Osteocyte (in vitro differentiated cells): Measurements from ENCODE around the gene OPN4. TPM values are rescaled to one million over a fixed set of nuclear protein-coding genes. Genes with fewer than 3 reads are reported as not detected.
A peak's percentile ranks its signal among the peaks of the same experiment; 100 is the strongest.

Experiments used
- DNase-seq: peaks from one replicate; pipeline ENCODE4 v3.0.0; 2021; ENCODE audit warnings: mixed read lengths; ENCODE audit not compliant: unreplicated experiment; ENCODE audit errors: extremely low spot score
- H3K27ac Mint-ChIP-seq: one replicate; pipeline ENCODE4 v1.8.0; 2021; ENCODE audit warnings: mild to moderate bottlenecking, mixed read lengths; ENCODE audit not compliant: unreplicated experiment
- H3K27me3 Mint-ChIP-seq: one replicate; pipeline ENCODE4 v1.8.0; 2021; ENCODE audit warnings: mixed read lengths; ENCODE audit not compliant: unreplicated experiment
- H3K36me3 Mint-ChIP-seq: one replicate; pipeline ENCODE4 v1.8.0; 2021; ENCODE audit warnings: mixed read lengths; ENCODE audit not compliant: unreplicated experiment
- H3K4me1 Mint-ChIP-seq: one replicate; pipeline ENCODE4 v1.8.0; 2021; ENCODE audit warnings: mixed read lengths; ENCODE audit not compliant: unreplicated experiment
- H3K4me3 Mint-ChIP-seq: one replicate; pipeline ENCODE4 v1.8.0; 2021; ENCODE audit warnings: mild to moderate bottlenecking, moderate library complexity, mixed read lengths; ENCODE audit not compliant: unreplicated experiment
- H3K9me3 Mint-ChIP-seq: one replicate; pipeline ENCODE4 v1.8.0; 2021; ENCODE audit warnings: mixed read lengths; ENCODE audit not compliant: unreplicated experiment
- CTCF ChIP-seq: fragments of 200-600 bp; sonication (generic); IDR thresholded peaks from 2 replicates; pipeline ENCODE4 v1.5.0; 2021; ENCODE audit warnings: antibody characterized with exemption, mild to moderate bottlenecking, moderate library complexity
- total RNA-seq: library from RNA; stranded (reverse); gene quantifications from 2 replicates; pipeline ENCODE4 v1.2.1, GENCODE V29; 2021

OPN4 gene
- total RNA-seq, 1 donor from 2014 or later: not detected

DNA sequence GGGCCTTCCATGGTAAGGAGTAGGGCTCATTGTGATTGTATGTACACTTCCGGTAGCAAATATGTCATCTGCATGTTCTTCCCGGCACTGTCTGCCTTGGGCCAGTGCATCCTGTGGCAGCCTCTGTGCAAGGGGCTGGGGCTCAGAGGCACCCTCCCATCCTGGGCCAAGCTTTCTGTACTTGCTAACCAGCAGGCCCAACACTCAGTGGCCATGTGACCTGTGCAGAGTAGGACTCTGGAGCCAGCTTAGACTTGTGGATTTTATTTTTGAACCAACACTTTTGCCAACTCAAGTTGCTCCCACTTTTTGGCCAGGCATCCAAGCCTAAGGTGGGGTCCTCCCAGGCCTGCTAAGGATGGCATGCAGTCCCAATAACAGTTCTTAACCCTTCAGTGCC is 38.9 kb downstream of the OPN4 start:
- H3K36me3 Mint-ChIP-seq: no peaks in the 10 kb centered on the region
- no peak for TF ChIP-seq CTCF
- no peak for DNase-seq

DNA sequence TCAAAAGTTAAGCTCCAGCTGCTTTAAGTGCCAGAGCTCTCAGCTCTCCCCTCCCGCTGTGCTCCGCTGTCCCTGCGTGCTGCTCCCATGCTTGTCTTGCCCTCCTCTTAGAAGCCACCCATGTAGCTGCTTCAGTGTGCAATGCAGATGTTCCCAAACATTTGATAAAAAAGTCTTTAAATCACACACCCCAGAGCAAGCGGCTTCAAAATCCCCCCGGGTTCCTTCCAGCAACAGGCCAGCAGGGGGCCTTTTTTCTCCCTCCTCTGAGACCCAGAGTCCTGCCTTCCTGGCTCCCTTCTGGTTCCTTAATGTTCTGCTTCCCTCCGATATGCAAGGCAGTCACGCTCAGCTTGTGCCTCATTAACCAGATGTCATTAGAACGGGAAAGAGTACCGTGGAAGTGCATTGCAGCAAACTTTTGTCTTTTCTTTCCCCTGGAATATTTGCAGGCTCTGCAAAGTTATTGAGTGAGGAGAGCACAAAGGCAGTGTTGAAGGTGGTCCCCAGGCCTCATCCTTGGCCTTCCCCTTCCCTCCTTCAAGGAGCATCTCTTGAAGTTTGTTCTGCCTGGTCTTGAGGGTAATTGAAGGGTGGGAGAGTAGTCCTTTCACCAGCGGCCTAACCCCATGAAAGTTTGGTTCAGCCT is 39.5 kb downstream of the OPN4 start:
- Mint-ChIP-seq H3K4me1 (peaks cover 40% of the 10 kb centered on the region), H3K27ac (peak overlapping the region; percentile 52), H3K9me3 (no peaks in the 10 kb centered on the region), H3K4me3 (peak overlapping the region; percentile 60), H3K27me3 (peaks cover 4% of the 10 kb centered on the region), H3K36me3 (no peaks in the 10 kb centered on the region)
- no peak for DNase-seq
- peak; percentile 71 for TF ChIP-seq CTCF

More for the DNA sequence above, 38.9 kb downstream of the OPN4 start:
- no peak overlapping the region for H3K4me3 Mint-ChIP-seq
- H3K27ac Mint-ChIP-seq: peak overlapping the region; percentile 52
- no peaks in the 10 kb centered on the region for H3K9me3 Mint-ChIP-seq
- peaks cover 45% of the 10 kb centered on the region for H3K4me1 Mint-ChIP-seq
- peaks cover 4% of the 10 kb centered on the region for H3K27me3 Mint-ChIP-seq

GRCh38 chr10:86698207-86698940 is 44.0 kb downstream of the OPN4 start:
- DNase-seq: no peak
- H3K36me3 Mint-ChIP-seq: no peaks in the 10 kb centered on the region
- H3K27ac Mint-ChIP-seq: no peak overlapping the region

DNA sequence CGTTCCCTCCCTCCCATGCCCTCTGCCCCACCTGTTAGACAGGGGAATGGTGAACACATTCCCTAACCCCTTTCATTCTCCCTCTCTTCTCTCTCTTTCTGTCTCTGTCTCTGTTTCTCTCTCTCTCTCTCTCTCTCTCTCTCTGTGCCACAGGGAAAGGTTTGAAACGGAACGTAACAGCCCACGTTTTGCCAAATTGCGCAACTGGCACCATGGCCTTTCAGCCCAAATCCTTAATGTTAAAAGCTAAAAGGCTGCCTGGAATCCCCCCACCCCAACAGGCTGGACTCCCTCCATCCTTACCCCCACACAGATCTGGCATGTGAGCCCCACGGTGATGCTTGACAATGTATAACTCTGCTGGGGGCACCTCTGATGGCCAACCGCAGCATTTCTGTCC is 44.8 kb downstream of the OPN4 start:
- peaks cover 7% of the 10 kb centered on the region for H3K4me1 Mint-ChIP-seq
- no peak for DNase-seq
- H3K27ac Mint-ChIP-seq: no peak overlapping the region
- H3K9me3 Mint-ChIP-seq: no peaks in the 10 kb centered on the region
- peaks cover 4% of the 10 kb centered on the region for H3K27me3 Mint-ChIP-seq
- H3K4me3 Mint-ChIP-seq: no peak overlapping the region
- TF ChIP-seq CTCF: no peak
- H3K36me3 Mint-ChIP-seq: no peaks in the 10 kb centered on the region

More at GRCh38 chr10:86698207-86698940, 44.0 kb downstream of the OPN4 start:
- Mint-ChIP-seq H3K4me1 (peaks cover 14% of the 10 kb centered on the region), H3K9me3 (no peaks in the 10 kb centered on the region), H3K27me3 (peaks cover 4% of the 10 kb centered on the region), H3K4me3 (no peak overlapping the region)
- peak; percentile 9 for TF ChIP-seq CTCF

DNA sequence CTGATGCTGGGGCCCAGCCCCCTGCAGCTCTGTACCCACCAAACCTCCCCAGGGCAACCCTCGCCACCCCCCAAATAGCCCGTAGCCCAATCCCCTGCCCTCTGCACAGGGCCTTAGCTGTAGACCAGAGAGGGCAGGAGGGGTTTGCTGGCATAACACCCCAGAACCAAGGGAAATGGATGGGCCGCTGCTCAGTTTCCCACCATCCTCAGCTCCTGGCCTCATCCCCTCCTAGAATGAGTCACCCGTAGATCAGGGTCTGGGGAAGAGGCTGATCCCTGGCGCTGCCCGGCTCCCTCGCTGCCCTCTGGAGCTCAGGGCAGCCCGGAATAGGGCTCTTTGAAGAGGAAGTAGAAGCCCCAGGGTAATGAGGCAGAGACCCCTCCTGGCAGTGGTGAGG is 45.2 kb downstream of the OPN4 start:
- no peak overlapping the region for H3K4me3 Mint-ChIP-seq
- peaks cover 2% of the 10 kb centered on the region for H3K4me1 Mint-ChIP-seq
- TF ChIP-seq CTCF: no peak
- peaks cover 4% of the 10 kb centered on the region for H3K27me3 Mint-ChIP-seq
- DNase-seq: no peak
- no peaks in the 10 kb centered on the region for H3K9me3 Mint-ChIP-seq
- H3K27ac Mint-ChIP-seq: no peak overlapping the region
- H3K36me3 Mint-ChIP-seq: no peaks in the 10 kb centered on the region
